SU-DHL-6 (cell line): Measurements from ENCODE around the gene ITGB4.

Source experiments
- CTCF ChIP-seq: fragments of 200-600 bp; sonication (generic); IDR thresholded peaks from one replicate; pipeline ENCODE4 v1.5.1; 2017; ENCODE audit warnings: antibody characterized with exemption, mild to moderate bottlenecking, low read length, moderate library complexity; ENCODE audit not compliant: insufficient read depth, poor library complexity, severe bottlenecking
- EZH2phosphoT487 ChIP-seq: fragments of 200-600 bp; sonication (generic), shearing (Covaris generic); conservative IDR thresholded peaks from 2 replicates; pipeline ENCODE4 v1.6.1; 2018; ENCODE audit warnings: mild to moderate bottlenecking, antibody characterized with exemption, low read length, moderate library complexity, mixed read lengths

DNA sequence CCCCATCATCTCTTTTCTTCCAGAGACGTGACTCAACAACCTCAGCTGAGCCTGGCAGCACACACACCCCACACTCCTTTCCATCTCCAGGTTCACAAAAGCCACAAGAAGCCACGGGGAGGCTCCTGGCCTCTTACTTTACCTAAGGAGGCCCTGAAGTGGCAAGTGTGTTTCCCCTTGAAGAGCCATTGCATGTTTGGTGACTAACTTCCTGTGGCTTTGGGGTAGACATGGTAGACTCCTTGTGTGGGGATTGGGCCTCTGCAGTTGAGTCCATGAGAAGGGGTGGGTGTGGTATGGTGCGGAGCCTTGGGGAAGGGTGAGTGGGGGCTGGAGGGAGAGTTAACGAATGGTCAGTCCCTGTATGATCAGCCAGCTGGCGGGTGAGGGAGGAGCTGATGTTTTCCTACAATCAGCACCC lies 29.9 kb upstream of the ITGB4 start:
- TF ChIP-seq CTCF (no peak), EZH2phosphoT487 (no peak)
